SK-N-SH (cell line): ENCODE data around the gene ZCCHC8.

Experiments used
- MEF2A ChIP-seq: IDR thresholded peaks from 2 replicates; pipeline ENCODE4 v1.4.0; 2012; ENCODE audit warnings: low read depth, borderline replicate concordance
- TF ChIP-seq, protein P1 (sequence below): fragments of 200-600 bp; sonication (generic); IDR thresholded peaks from 2 replicates; pipeline ENCODE4 v1.6.1; 2017; ENCODE audit warnings: antibody characterized with exemption, mild to moderate bottlenecking, moderate library complexity
- TF ChIP-seq, protein P2 (sequence below): fragments of 150-350 bp; IDR thresholded peaks from 2 replicates; pipeline ENCODE4 v1.6.1; 2017; ENCODE audit warnings: antibody characterized with exemption, low read length, low read depth, borderline replicate concordance

DNA sequence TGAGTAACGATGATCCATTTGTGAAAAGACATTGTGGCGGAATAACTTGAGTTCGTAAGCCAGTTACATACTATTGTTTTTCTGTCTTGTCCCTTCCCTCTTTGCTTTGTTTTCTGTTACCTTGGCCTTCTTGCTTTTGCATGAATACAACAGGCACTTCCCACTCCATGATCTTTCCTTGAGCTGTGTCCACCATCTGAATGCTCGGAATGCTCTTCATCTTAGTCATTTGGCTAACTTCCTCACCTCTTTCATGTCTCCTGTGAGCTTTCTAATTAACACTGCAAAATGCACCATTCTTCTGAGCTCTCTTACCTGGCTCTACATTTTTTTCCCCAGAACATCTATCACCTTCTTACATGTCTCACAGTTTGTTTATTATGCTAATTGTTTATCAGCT is 36.3 kb upstream of the ZCCHC8 start:
- TF ChIP-seq, protein P1, sequence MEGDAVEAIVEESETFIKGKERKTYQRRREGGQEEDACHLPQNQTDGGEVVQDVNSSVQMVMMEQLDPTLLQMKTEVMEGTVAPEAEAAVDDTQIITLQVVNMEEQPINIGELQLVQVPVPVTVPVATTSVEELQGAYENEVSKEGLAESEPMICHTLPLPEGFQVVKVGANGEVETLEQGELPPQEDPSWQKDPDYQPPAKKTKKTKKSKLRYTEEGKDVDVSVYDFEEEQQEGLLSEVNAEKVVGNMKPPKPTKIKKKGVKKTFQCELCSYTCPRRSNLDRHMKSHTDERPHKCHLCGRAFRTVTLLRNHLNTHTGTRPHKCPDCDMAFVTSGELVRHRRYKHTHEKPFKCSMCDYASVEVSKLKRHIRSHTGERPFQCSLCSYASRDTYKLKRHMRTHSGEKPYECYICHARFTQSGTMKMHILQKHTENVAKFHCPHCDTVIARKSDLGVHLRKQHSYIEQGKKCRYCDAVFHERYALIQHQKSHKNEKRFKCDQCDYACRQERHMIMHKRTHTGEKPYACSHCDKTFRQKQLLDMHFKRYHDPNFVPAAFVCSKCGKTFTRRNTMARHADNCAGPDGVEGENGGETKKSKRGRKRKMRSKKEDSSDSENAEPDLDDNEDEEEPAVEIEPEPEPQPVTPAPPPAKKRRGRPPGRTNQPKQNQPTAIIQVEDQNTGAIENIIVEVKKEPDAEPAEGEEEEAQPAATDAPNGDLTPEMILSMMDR, result no peak
- TF ChIP-seq, protein P2, sequence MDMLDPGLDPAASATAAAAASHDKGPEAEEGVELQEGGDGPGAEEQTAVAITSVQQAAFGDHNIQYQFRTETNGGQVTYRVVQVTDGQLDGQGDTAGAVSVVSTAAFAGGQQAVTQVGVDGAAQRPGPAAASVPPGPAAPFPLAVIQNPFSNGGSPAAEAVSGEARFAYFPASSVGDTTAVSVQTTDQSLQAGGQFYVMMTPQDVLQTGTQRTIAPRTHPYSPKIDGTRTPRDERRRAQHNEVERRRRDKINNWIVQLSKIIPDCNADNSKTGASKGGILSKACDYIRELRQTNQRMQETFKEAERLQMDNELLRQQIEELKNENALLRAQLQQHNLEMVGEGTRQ, result no peak
- TF ChIP-seq MEF2A, result no peak
